ENCODE measurements around the gene RGN.
A peak's percentile ranks its signal among the peaks of the same experiment; 100 is the strongest.
"Not testable (repeated sequence)": the region's sequence is repeated elsewhere in the genome, so short reads cannot be mapped to it uniquely, and the experiment has no call there.

Gene RGN

GRCh38 chrX:47129157-47129898 lies 51.1 kb downstream of the RGN start:
- Histone ChIP-seq H3K9me3 (ENCODE audit: insufficient read depth, low read length) (no peaks in the 10 kb centered on the region), H3K36me3 (ENCODE audit: insufficient read depth, insufficient read length, low read length) (no peaks in the 10 kb centered on the region), H3K4me1 (ENCODE audit: insufficient read depth, insufficient read length) (no peaks in the 10 kb centered on the region), H3K9ac (ENCODE audit: insufficient read length, low read depth) (peak overlapping the region; percentile 66), H3K4me3 (ENCODE audit: insufficient read length, low read depth) (peak overlapping the region; percentile 63), H3K27me3 (ENCODE audit: insufficient read depth, insufficient read length) (no peaks in the 10 kb centered on the region)
- no peak for TF ChIP-seq SUZ12 (IDR thresholded peaks at IDR 0.05; ENCODE audit: extremely low read depth, insufficient read depth, insufficient read length)
- no peak for TF ChIP-seq YY1 (IDR thresholded peaks at IDR 0.05; ENCODE audit: insufficient read depth, insufficient read length)
- no peak for TF ChIP-seq ZNF274 (IDR thresholded peaks at IDR 0.05; ENCODE audit: low read depth, low read length)
- peak; percentile 94 for DNase-seq (ENCODE audit: low read depth, low spot score)

GRCh38 chrX:47129899-47130358 lies 51.7 kb downstream of the RGN start:
- no peak for DNase-seq (ENCODE audit: low read depth, low spot score)
- Histone ChIP-seq H3K9ac (ENCODE audit: insufficient read length, low read depth) (no peak overlapping the region), H3K36me3 (ENCODE audit: insufficient read depth, insufficient read length, low read length) (no peaks in the 10 kb centered on the region), H3K4me3 (ENCODE audit: insufficient read length, low read depth) (peak overlapping the region; percentile 63), H3K9me3 (ENCODE audit: insufficient read depth, low read length) (no peaks in the 10 kb centered on the region), H3K4me1 (ENCODE audit: insufficient read depth, insufficient read length) (no peaks in the 10 kb centered on the region), H3K27me3 (ENCODE audit: insufficient read depth, insufficient read length) (no peaks in the 10 kb centered on the region)
- TF ChIP-seq YY1 (IDR thresholded peaks at IDR 0.05; ENCODE audit: insufficient read depth, insufficient read length) (no peak), ZNF274 (IDR thresholded peaks at IDR 0.05; ENCODE audit: low read depth, low read length) (no peak), SUZ12 (IDR thresholded peaks at IDR 0.05; ENCODE audit: extremely low read depth, insufficient read depth, insufficient read length) (no peak)

GRCh38 chrX:47133493-47133892 lies 55.2 kb downstream of the RGN start:
- H3K9ac ChIP-seq (ENCODE audit: insufficient read length, low read depth) = no peak overlapping the region
- no peak overlapping the region for H3K4me3 ChIP-seq (ENCODE audit: insufficient read length, low read depth)
- H3K36me3 ChIP-seq (ENCODE audit: insufficient read depth, insufficient read length, low read length) = no peaks in the 10 kb centered on the region
- H3K27me3 ChIP-seq (ENCODE audit: insufficient read depth, insufficient read length) = no peaks in the 10 kb centered on the region
- TF ChIP-seq YY1 (IDR thresholded peaks at IDR 0.05; ENCODE audit: insufficient read depth, insufficient read length) (no peak), SUZ12 (IDR thresholded peaks at IDR 0.05; ENCODE audit: extremely low read depth, insufficient read depth, insufficient read length) (no peak)
- DNase-seq (ENCODE audit: low read depth, low spot score) = no peak
- H3K4me1 ChIP-seq (ENCODE audit: insufficient read depth, insufficient read length) = no peaks in the 10 kb centered on the region
- H3K9me3 ChIP-seq (ENCODE audit: insufficient read depth, low read length) = no peaks in the 10 kb centered on the region

- not testable (repeated sequence) for H3K9me3 ChIP-seq (ENCODE audit: insufficient read depth, low read length); H3K4me1 ChIP-seq (ENCODE audit: insufficient read depth, insufficient read length); DNase-seq (ENCODE audit: low read depth, low spot score); H3K4me3 ChIP-seq (ENCODE audit: insufficient read length, low read depth); H3K27me3 ChIP-seq (ENCODE audit: insufficient read depth, insufficient read length); H3K9ac ChIP-seq (ENCODE audit: insufficient read length, low read depth)
- peaks cover 11% of the 10 kb centered on the region for H3K36me3 ChIP-seq (ENCODE audit: insufficient read depth, insufficient read length, low read length)
These were observed 57.4 kb downstream of the RGN start for GRCh38 chrX:47135650-47136049.

GRCh38 chrX:47138171-47138570 lies 59.9 kb downstream of the RGN start:
- H3K4me3 ChIP-seq (ENCODE audit: insufficient read length, low read depth) = no peak overlapping the region
- no peak for DNase-seq (ENCODE audit: low read depth, low spot score)
- no peaks in the 10 kb centered on the region for H3K27me3 ChIP-seq (ENCODE audit: insufficient read depth, insufficient read length)
- peaks cover 28% of the 10 kb centered on the region for H3K36me3 ChIP-seq (ENCODE audit: insufficient read depth, insufficient read length, low read length)
- no peaks in the 10 kb centered on the region for H3K9me3 ChIP-seq (ENCODE audit: insufficient read depth, low read length)
- TF ChIP-seq SUZ12 (IDR thresholded peaks at IDR 0.05; ENCODE audit: extremely low read depth, insufficient read depth, insufficient read length) = no peak
- no peak for TF ChIP-seq ZNF274 (IDR thresholded peaks at IDR 0.05; ENCODE audit: low read depth, low read length)
- TF ChIP-seq YY1 (IDR thresholded peaks at IDR 0.05; ENCODE audit: insufficient read depth, insufficient read length) = no peak
- H3K9ac ChIP-seq (ENCODE audit: insufficient read length, low read depth) = no peak overlapping the region
- no peaks in the 10 kb centered on the region for H3K4me1 ChIP-seq (ENCODE audit: insufficient read depth, insufficient read length)

Measured in NT2/D1 (cell line).